GM19193 (cell line): ENCODE results near the gene EPHB2.

Source experiments
- POLR2A ChIP-seq: IDR thresholded peaks from 4 replicates; pipeline ENCODE4 v1.6.1; 2011; ENCODE audit not compliant: insufficient read depth, insufficient read length; ENCODE audit errors: extremely low read depth

Gene EPHB2

DNA sequence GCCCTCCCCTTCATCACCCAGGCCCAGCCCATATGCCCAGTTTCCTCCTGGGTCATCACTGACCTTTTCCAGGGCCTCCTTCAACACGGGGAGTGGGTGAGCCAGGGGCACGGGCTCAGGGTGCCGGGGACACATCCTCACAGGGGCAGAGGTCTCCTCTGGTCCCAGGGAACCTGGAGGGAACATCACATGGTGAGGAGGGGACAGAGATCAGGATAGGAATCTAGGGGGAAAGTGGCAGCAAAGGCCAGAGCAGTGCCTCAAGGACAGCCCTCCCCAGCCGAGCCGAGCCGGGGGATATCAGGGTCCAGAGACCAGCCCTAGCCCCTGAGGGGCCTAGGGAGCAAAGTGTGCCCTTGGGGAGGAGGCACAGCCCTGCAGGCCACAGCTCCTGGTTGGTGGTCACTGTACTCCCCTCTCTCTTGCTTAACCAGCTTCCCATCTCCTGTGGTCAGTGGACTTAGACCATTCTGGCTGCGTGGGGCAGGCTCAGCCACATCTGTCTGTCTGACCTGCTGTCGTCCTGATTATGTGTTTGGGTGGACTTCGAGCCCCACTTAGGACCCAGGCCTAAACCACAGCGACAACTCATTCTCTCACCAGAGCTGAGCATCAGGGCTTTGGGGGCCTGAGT lies 252.5 kb downstream of the EPHB2 start:
- no peak for TF ChIP-seq POLR2A

DNA sequence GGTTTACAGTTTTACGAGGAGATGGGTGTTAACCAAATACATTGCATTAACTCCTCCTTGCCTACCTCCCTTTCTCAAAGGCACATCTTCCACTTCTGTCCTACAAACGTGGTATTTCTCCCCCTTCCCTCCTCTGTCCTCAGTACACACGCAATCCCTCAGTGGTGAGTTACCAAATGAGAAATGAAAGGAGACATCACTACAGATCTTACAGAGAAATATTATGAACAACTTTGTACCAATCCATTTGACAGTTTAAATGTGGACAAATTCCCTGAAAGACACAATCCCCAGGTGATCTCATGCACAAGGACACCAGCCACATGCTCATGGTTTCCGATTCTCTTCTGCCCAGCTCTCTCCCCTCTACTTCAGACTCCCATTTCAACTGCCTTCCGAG lies 255.7 kb downstream of the EPHB2 start:
- no peak for TF ChIP-seq POLR2A

DNA sequence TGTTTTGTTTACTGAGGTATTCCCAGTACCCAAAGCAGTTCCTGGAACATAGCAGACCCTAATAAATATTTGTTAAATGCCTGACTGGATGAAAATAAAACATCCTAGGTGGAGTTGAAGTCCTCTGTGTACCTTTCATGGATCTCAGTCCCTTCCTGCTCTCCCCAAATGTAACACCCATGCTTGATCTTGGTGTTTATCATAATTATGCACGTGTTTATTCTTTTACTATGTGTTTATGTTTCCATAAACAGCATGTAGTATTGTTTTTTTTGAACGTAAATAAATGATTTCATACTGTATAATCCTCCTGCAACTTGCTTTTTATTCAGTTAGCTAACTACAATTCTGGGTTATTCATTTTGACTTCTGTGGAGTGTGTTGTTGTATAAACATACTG lies 257.2 kb downstream of the EPHB2 start:
- no peak for TF ChIP-seq POLR2A

DNA sequence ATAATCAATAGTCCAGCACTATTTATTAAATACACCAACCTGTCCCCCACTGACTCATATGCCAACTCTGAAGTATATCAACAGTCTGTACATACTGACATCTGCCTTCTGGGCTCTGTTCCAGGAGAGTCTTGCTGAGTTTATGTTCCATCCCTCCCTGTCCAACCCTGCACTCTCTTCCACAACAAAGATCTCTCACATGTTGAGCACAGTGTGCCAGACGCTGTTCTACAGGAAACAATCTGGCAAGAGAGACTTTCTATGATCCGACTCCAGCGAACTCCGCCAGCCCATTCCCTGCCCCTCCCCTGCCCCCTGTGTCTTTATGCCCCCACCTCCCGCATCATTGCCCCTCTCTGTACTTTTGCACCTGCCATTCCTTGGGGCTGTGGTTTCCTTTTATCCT lies 258.7 kb downstream of the EPHB2 start:
- TF ChIP-seq POLR2A: no peak

DNA sequence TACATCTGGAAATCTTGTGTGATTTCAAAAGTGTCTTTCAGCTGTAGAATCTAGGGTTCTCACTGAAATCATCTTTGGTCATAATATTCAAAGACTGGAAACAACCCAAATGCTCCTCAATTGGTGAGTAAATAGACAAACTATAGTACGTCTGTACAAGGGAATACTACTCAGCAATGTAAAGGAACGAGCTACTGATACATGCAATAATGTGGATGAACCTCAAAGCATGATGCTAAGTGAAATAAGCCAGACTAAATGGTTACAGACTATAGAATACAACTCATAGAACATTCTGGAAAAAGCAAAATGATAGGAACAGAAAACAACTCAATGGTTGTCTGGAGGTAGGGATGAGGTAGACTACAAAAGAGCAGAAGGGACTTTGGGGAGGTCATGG lies 259.5 kb downstream of the EPHB2 start:
- no peak for TF ChIP-seq POLR2A
